Measurements from ENCODE around the gene ENPP4.
A peak's percentile ranks its signal among the peaks of the same experiment; 100 is the strongest.
"Not testable (repeated sequence)": the region's sequence is repeated elsewhere in the genome, so short reads cannot be mapped to it uniquely, and the experiment has no call there.

The ENPP4 gene

GRCh38 chr6:46131291-46131690, 1.5 kb downstream of the ENPP4 start:
- not testable (repeated sequence) for DNase-seq (ENCODE audit: low read depth)

GRCh38 chr6:46134216-46134615, 4.4 kb downstream of the ENPP4 start:
- DNase-seq (ENCODE audit: low read depth), result no peak

- no peak for DNase-seq (ENCODE audit: low read depth)
Observed at GRCh38 chr6:46135176-46135575, 5.4 kb downstream of the ENPP4 start.

GRCh38 chr6:46136831-46137230, 7.0 kb downstream of the ENPP4 start:
- DNase-seq (ENCODE audit: low read depth), result no peak

DNA sequence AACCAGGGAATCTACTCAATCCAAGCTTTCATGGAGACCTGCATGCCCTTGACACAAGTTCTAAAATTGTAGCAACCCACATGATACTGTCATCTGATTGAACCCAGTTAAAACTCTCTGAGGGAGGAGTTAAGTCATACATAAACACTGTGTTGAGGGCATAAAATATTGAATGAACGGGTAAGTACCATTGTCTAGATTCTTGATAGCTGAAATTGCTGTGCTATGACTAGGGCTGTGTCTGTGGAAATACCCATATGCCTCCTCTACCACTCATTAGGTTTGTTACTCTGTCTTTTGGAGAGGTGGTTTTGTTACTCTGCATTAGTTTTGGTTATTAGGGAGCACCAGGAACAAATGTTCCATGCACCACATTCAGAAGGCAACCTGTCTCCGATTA, 7.6 kb downstream of the ENPP4 start:
- no peak for DNase-seq (ENCODE audit: low read depth)

DNA sequence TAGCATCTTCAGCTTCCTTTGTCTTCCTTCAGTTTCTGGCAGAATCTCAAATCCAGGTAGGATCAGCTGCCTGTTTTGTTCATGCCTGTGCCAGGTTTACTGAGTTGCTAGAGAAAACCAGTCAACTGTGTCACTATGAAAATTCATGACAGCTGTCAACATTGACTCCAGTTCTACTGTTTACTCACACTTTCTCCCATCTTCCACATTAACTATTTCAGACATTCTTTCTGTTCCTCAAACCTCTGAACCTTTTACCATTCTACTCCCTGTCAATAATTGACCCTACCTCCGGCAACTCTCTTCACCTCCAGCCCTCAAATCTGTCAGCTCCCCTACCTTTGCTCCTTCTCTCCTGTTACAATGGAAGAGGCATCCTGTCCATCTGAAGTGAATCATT, 8.5 kb downstream of the ENPP4 start:
- no peak for DNase-seq (ENCODE audit: low read depth)

GRCh38 chr6:46144270-46144669, 14.5 kb downstream of the ENPP4 start:
- DNase-seq (ENCODE audit: low read depth), result no peak

GRCh38 chr6:46149066-46149465, 19.3 kb downstream of the ENPP4 start:
- not testable (repeated sequence) for DNase-seq (ENCODE audit: low read depth)

- no peak for DNase-seq (ENCODE audit: low read depth)
Observed at GRCh38 chr6:46156701-46157100, 26.9 kb downstream of the ENPP4 start.

- DNase-seq (ENCODE audit: low read depth), result no peak
Observed at GRCh38 chr6:46159229-46159628, 29.4 kb downstream of the ENPP4 start.

DNA sequence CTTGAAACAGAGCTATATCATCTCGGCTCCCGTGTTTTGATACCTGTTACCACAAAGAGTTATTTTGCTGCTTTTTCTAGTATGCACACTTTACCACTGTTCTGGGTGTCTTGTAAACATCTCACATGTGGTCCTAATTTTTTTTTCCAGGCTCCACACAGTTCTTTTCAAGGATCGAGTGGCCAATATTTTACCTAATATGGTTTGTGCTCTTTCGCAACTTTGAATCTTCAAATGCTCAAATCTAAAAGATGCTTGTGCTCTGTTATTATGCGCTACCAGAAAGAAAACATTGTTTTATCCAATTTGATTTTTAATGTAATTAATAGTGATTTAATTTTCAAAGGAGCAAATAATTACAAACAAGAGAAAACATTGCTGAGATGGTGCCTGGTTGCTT, 30.3 kb downstream of the ENPP4 start:
- peak; percentile 25 for DNase-seq (ENCODE audit: low read depth)

DNA sequence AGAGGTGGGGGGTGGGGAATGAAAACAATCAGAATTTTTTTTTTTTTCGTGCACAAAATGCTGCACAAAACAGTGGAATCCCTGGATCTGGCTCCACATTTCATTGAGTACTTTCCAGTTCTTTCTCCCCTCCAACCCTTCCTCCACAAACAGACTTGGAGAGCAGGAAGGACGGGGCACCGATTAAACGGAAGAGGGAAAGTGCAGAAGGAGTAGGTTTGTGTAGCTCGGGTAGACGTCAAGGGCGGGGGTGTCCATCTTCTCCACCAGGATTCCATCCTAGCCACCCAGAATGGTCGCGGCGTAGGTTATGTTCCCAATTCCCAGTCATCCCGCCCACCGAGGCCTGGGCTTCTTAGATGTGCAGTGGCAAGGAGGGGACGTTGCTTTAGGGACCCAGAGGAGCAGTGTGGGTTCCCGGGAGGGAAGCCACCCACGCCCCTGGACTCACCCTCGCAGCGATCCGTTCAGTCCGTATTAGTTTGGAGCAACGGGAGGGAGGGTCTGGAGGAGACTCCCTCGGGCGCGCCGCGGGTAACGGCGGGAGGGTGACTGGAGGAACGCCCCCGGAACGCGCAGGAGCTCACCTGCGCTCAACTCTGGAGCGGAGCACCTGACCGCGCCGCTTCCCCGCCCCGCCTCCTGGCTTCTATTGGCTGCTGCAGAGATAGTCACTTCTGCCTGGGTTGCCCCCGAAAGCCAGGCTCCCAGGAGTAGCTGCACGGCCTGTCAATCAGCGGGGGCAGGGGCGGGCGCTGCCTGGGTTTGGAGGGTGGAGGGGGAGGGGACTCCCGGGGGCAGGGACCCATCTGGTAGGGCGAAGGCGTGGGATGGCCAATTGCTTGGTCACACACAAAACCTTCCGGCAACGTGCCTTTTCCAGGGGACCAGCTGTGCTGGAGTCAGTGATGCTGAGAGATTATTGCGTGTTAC, 40.8 kb downstream of the ENPP4 start, which contains the start of gene ENPP5:
Gene ENPP5 (minus strand): TSS at position 624 of the 933 bp plus-strand sequence. CDS start 2,718 bp downstream, outside the sequence.
- no peak for DNase-seq (ENCODE audit: low read depth)

- DNase-seq (ENCODE audit: low read depth), result no peak
Observed at GRCh38 chr6:46172176-46172575, 42.4 kb downstream of the ENPP4 start.

GRCh38 chr6:46174904-46175303, 45.1 kb downstream of the ENPP4 start:
- no peak for DNase-seq (ENCODE audit: low read depth)

- DNase-seq (ENCODE audit: low read depth), result no peak
Observed at GRCh38 chr6:46175446-46175845, 45.7 kb downstream of the ENPP4 start.

- DNase-seq (ENCODE audit: low read depth), result no peak
Observed at GRCh38 chr6:46175976-46176375, 46.2 kb downstream of the ENPP4 start.

GRCh38 chr6:46184114-46184513, 54.3 kb downstream of the ENPP4 start:
- DNase-seq (ENCODE audit: low read depth), result peak; percentile 67

DNA sequence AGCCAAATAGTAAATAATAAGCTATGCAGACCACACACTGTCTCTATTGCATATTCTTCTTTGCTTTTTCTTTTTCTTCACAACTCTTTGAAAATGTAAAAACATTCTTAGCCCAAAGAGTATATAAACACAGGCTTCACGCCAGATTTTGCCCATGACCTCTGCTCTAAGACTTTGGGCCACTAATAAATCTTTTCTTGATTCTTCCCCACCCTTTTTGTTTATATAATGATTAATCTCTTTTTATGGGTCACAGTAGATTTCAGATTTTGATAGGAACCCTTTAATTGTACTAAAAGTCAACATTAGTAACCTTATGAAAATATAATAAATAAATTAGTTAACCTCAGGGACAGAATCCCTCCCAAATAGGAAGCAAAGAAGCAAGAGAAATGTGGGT, 56.8 kb downstream of the ENPP4 start:
- DNase-seq (ENCODE audit: low read depth), result no peak

- DNase-seq (ENCODE audit: low read depth), result no peak
Observed at GRCh38 chr6:46189726-46190125, 59.9 kb downstream of the ENPP4 start.

DNA sequence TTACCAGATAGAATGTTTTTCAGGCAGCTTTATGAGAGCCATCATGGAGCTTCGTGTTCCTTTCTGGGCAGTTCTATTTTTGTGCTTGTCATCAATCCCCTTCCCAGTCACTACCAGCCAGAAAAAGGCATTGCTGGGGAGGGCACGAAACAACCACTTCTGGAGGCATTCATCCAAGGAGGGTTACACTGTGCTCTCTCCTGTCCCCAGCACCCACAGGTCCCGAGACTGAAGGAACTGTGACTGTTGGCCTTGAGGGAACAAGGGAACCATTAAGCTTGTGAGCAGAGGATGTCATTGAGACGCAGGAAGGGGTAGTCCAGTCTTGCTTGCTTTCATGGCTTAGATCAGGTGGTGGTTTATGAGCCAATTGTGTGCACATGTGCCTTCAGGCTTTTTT, 61.1 kb downstream of the ENPP4 start:
- DNase-seq (ENCODE audit: low read depth), result no peak

DNA sequence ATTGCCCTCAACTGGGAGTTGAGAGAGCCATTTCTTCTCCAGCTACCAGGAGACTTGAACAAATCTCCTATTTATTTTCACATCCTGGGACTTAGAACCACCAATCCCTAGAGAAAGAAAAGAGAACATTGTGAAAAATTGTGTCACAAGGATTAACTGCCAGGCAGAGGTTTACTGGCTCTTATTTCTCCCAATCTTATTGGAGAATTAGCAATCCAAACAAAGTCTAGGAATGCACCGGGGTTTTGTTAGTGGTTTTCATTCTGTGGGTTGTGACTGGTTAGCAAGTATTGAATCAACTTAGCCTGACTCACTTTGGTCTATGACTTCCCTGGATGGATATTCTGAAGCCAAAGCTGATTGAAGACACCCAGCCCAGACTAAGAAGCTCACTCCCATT, 62.2 kb downstream of the ENPP4 start:
- peak; percentile 69 for DNase-seq (ENCODE audit: low read depth)
